A549 (cell line): ENCODE results near the gene BMPER. TPM values are rescaled to one million over a fixed set of nuclear protein-coding genes. Genes with fewer than 3 reads are reported as not detected.

ENCODE experiments used
- ATOH8 ChIP-seq: fragments of 250-450 bp; sonication (Bioruptor Pico); IDR thresholded peaks from 2 replicates; pipeline ENCODE4 v1.5.0; 2020; ENCODE audit warnings: low read depth, mild to moderate bottlenecking, moderate library complexity
- BHLHE40 ChIP-seq: IDR thresholded peaks from 2 replicates; pipeline ENCODE4 v1.6.1; 2012; ENCODE audit warnings: low read depth, low read length, inconsistent platforms
- CBX8 ChIP-seq: fragments of 200-600 bp; sonication (generic); IDR thresholded peaks from 2 replicates; pipeline ENCODE4 v1.6.1; 2016
- CHD4 ChIP-seq: fragments of 200-600 bp; sonication (generic); IDR thresholded peaks from 2 replicates; pipeline ENCODE4 v1.6.1; 2016; ENCODE audit warnings: antibody characterized with exemption, mild to moderate bottlenecking, borderline replicate concordance
- CTCF ChIP-seq: fragments of >200 bp; sonication (Bioruptor Twin); formaldehyde crosslinking; IDR thresholded peaks from 3 replicates; pipeline ENCODE4 v1.5.1; 2016
- E2F6 ChIP-seq: IDR thresholded peaks from 2 replicates; pipeline ENCODE4 v1.6.1; 2012; ENCODE audit warnings: low read depth, borderline replicate concordance
- EHF ChIP-seq: fragments of 250-450 bp; sonication (Bioruptor Pico); IDR thresholded peaks from 2 replicates; pipeline ENCODE4 v1.5.0; 2020; ENCODE audit warnings: mild to moderate bottlenecking
- EHMT2 ChIP-seq: fragments of 200-600 bp; sonication (generic); IDR thresholded peaks from 2 replicates; pipeline ENCODE4 v1.6.1; 2016; ENCODE audit warnings: antibody characterized with exemption, low read depth, mild to moderate bottlenecking, moderate library complexity
- ELK1 ChIP-seq: fragments of 150-350 bp; IDR thresholded peaks from 2 replicates; pipeline ENCODE4 v1.6.1; 2014; ENCODE audit warnings: low read depth, mild to moderate bottlenecking, low read length
- FOXS1 ChIP-seq: fragments of 250-450 bp; sonication (Bioruptor Pico); IDR thresholded peaks from 2 replicates; pipeline ENCODE4 v1.5.0; 2020; ENCODE audit warnings: mild to moderate bottlenecking, moderate library complexity
- HES2 ChIP-seq: fragments of >200 bp; sonication (Bioruptor Twin); formaldehyde crosslinking; IDR thresholded peaks from 2 replicates; pipeline ENCODE4 v1.6.1; 2016
- HOXA7 ChIP-seq: fragments of 250-450 bp; sonication (Bioruptor Pico); IDR thresholded peaks from 2 replicates; pipeline ENCODE4 v1.5.0; 2020; ENCODE audit warnings: mild to moderate bottlenecking, moderate library complexity
- JUN ChIP-seq, 2 experiments: fragments of >200 bp; sonication (Bioruptor Twin); formaldehyde crosslinking; IDR thresholded peaks; 2 replicates in 1 of 2; 3 replicates in 1 of 2; pipeline ENCODE4 v1.6.1; 2016 to 2017
- KDM5A ChIP-seq: fragments of 200-600 bp; sonication (generic); IDR thresholded peaks from 2 replicates; pipeline ENCODE4 v1.6.1; 2016; ENCODE audit warnings: antibody characterized with exemption, mild to moderate bottlenecking
- MAZ ChIP-seq: fragments of 150-350 bp; IDR thresholded peaks from 2 replicates; pipeline ENCODE4 v1.6.1; 2014; ENCODE audit warnings: antibody characterized with exemption, low read depth, low read length, borderline replicate concordance
- MYC ChIP-seq: IDR thresholded peaks from 2 replicates; pipeline ENCODE4 v1.6.1; 2012; ENCODE audit warnings: mild to moderate bottlenecking, inconsistent platforms, low read length, improper control_type of control experiment, borderline replicate concordance
- NR3C1 ChIP-seq: fragments of >200 bp; sonication (Bioruptor Twin); formaldehyde crosslinking; IDR thresholded peaks from 3 replicates; pipeline ENCODE4 v1.6.1; 2017
- PHF8 ChIP-seq: fragments of 200-600 bp; sonication (generic); IDR thresholded peaks from 2 replicates; pipeline ENCODE4 v1.6.1; 2016; ENCODE audit warnings: low read depth, mild to moderate bottlenecking, antibody characterized with exemption, moderate library complexity, borderline replicate concordance
- POLR2A ChIP-seq: IDR thresholded peaks from 2 replicates; pipeline ENCODE4 v1.6.1; 2012; ENCODE audit warnings: mild to moderate bottlenecking, low read length
- RAD21 ChIP-seq, 2 experiments: fragments of >200 bp in 1 of 2; sonication (Bioruptor Twin) in 1 of 2; formaldehyde crosslinking in 1 of 2; IDR thresholded peaks in 1 of 2; conservative IDR thresholded peaks in 1 of 2; 2 replicates in 1 of 2; 3 replicates in 1 of 2; pipeline ENCODE4 v1.6.1; 2012 to 2018; ENCODE audit warnings: inconsistent platforms in 1 of 2
- RCOR1 ChIP-seq: fragments of 150-350 bp; IDR thresholded peaks from 2 replicates; pipeline ENCODE4 v1.6.1; 2014; ENCODE audit warnings: antibody characterized with exemption, low read length, low read depth
- RNF2 ChIP-seq: fragments of 200-600 bp; sonication (generic); IDR thresholded peaks from 2 replicates; pipeline ENCODE4 v1.6.1; 2016; ENCODE audit warnings: low read depth, mild to moderate bottlenecking, antibody characterized with exemption, moderate library complexity, borderline replicate concordance
- SMC3 ChIP-seq: fragments of >200 bp; sonication (Bioruptor Twin); formaldehyde crosslinking; IDR thresholded peaks from 3 replicates; pipeline ENCODE4 v1.6.1; 2018; ENCODE audit warnings: inconsistent platforms
- SREBF2 ChIP-seq: fragments of 450-650 bp; IDR thresholded peaks from 2 replicates; pipeline ENCODE4 v1.6.1; 2014; ENCODE audit warnings: mild to moderate bottlenecking, moderate library complexity
- TFCP2L1 ChIP-seq: fragments of 250-450 bp; sonication (Bioruptor Pico); IDR thresholded peaks from 2 replicates; pipeline ENCODE4 v1.5.0; 2021; ENCODE audit warnings: mild to moderate bottlenecking
- USF2 ChIP-seq: fragments of 450-650 bp; IDR thresholded peaks from 2 replicates; pipeline ENCODE4 v1.6.1; 2014; ENCODE audit warnings: antibody characterized with exemption
- ZFP36 ChIP-seq: fragments of 450-650 bp; IDR thresholded peaks from 2 replicates; pipeline ENCODE4 v1.6.1; 2014; ENCODE audit warnings: borderline replicate concordance; ENCODE audit not compliant: partially characterized antibody
- ZNF302 ChIP-seq: fragments of 250-450 bp; sonication (Bioruptor Pico); IDR thresholded peaks from 2 replicates; pipeline ENCODE4 v1.9.0; 2021; ENCODE audit warnings: inconsistent platforms, mild to moderate bottlenecking, moderate library complexity
- ZSCAN20 ChIP-seq: fragments of 250-450 bp; sonication (Bioruptor Pico); IDR thresholded peaks from 2 replicates; pipeline ENCODE4 v1.8.0; 2022; ENCODE audit warnings: mild to moderate bottlenecking, moderate library complexity
- polyA plus RNA-seq, 4 experiments: library from polyadenylated mRNA; depleted of rRNA in 3 of 4; stranded (reverse); fragments of >200 nt; fragmentation: RNase III in 1 of 4; extraction: RNeasy Plus Mini Kit Qiagen cat#74134 plus additional on column Dnase treatment in 1 of 4; gene quantifications; 2 replicates in 3 of 4; 3 replicates in 1 of 4; pipeline ENCODE4 v1.2.3, GENCODE V29; 2011 to 2017

Gene BMPER
- polyA plus RNA-seq, 2 of the 4 experiments (the other 2 are of a cell fraction) = 5.0 to 5.8 TPM

GRCh38 chr7:34036051-34036920, 130.9 kb downstream of the BMPER start (continued):
- no peak for TF ChIP-seq CHD4
- TF ChIP-seq HES2 = peak; percentile 83
- TF ChIP-seq ELK1 = no peak
- no peak for TF ChIP-seq RCOR1
- TF ChIP-seq JUN (IDR thresholded peaks at IDR 0.05) = peak; percentile 85 to 94; a peak in 4 of 5 replicates
- TF ChIP-seq HOXA7 = no peak
- no peak for TF ChIP-seq POLR2A
- TF ChIP-seq KDM5A = no peak
- TF ChIP-seq SREBF2 = no peak
- TF ChIP-seq E2F6 = no peak
- no peak for TF ChIP-seq TFCP2L1 (CRISPR knock-in tag)
- no peak for TF ChIP-seq MAZ
- no peak for TF ChIP-seq BHLHE40
- TF ChIP-seq NR3C1 = no peak
- TF ChIP-seq EHMT2 = no peak
- TF ChIP-seq ZNF302 (CRISPR knock-in tag) = no peak
- TF ChIP-seq MYC = no peak
- TF ChIP-seq PHF8 = no peak
- TF ChIP-seq CTCF = no peak
- TF ChIP-seq FOXS1 (CRISPR knock-in tag) = no peak
- peak in 1 of 2 experiments; percentile 59; a peak in 2 of 5 replicates for TF ChIP-seq RAD21 (conservative IDR thresholded peaks at IDR 0.05 in 1 of 2, IDR thresholded peaks at IDR 0.05 in 1 of 2)
- TF ChIP-seq RNF2 = no peak
- no peak for TF ChIP-seq ZSCAN20 (CRISPR knock-in tag)
- no peak for TF ChIP-seq EHF (CRISPR knock-in tag)
- TF ChIP-seq ZFP36 = no peak
- TF ChIP-seq USF2 = no peak
- TF ChIP-seq CBX8 = no peak
- TF ChIP-seq ATOH8 (CRISPR knock-in tag) = no peak
- peak; percentile 27; the same call in 2 of the 3 replicates for TF ChIP-seq SMC3
